EL (cell line): Measurements from ENCODE around the gene STRA8.
A peak's percentile ranks its signal among the peaks of the same experiment; 100 is the strongest.
"Not testable (repeated sequence)": the region's sequence is repeated elsewhere in the genome, so short reads cannot be mapped to it uniquely, and the experiment has no call there.

Source experiments
- DNase-seq: peaks from one replicate; pipeline ENCODE4 v3.0.0-alpha.2; 2016

Gene STRA8

GRCh38 chr7:135205850-135206249, 27.8 kb upstream of the STRA8 start:
- DNase-seq: no peak

GRCh38 chr7:135206941-135207391, 26.7 kb upstream of the STRA8 start:
- DNase-seq: no peak

- no peak for DNase-seq
These were observed 26.1 kb upstream of the STRA8 start for GRCh38 chr7:135207406-135208101.

- no peak for DNase-seq
These were observed 25.4 kb upstream of the STRA8 start for GRCh38 chr7:135208102-135208793.

- no peak for DNase-seq
These were observed 24.3 kb upstream of the STRA8 start for GRCh38 chr7:135209225-135209834.

GRCh38 chr7:135210888-135211178, 22.8 kb upstream of the STRA8 start:
- DNase-seq: no peak

GRCh38 chr7:135211179-135211945, 22.3 kb upstream of the STRA8 start, which contains the start of gene WDR91:
WDR91 (minus strand) TSS chr7:135211526; CDS start chr7:135211502, 24 bp downstream.
- DNase-seq: peak; percentile 92

- DNase-seq: peak; percentile 43
These were observed 21.5 kb upstream of the STRA8 start for GRCh38 chr7:135211946-135212685.

GRCh38 chr7:135213831-135214230, 19.8 kb upstream of the STRA8 start:
- no peak for DNase-seq

GRCh38 chr7:135215180-135215579, 18.5 kb upstream of the STRA8 start:
- DNase-seq: no peak

GRCh38 chr7:135215698-135216097, 17.9 kb upstream of the STRA8 start:
- DNase-seq: no peak

- no peak for DNase-seq
These were observed 15.8 kb upstream of the STRA8 start for GRCh38 chr7:135217645-135218509.

- DNase-seq: no peak
These were observed 9.6 kb upstream of the STRA8 start for GRCh38 chr7:135224027-135224426.

- no peak for DNase-seq
These were observed 2.0 kb upstream of the STRA8 start for GRCh38 chr7:135231686-135232085.

GRCh38 chr7:135232087-135232486, 1.6 kb upstream of the STRA8 start:
- no peak for DNase-seq

GRCh38 chr7:135232720-135233119, 918 bp upstream of the STRA8 start:
- no peak for DNase-seq

- DNase-seq: not testable (repeated sequence)
These were observed 457 bp downstream of the STRA8 start for GRCh38 chr7:135234095-135234494.

GRCh38 chr7:135234727-135235126, 1.1 kb downstream of the STRA8 start:
- no peak for DNase-seq

GRCh38 chr7:135235841-135236240, 2.2 kb downstream of the STRA8 start:
- DNase-seq: no peak

GRCh38 chr7:135236727-135237126, 3.1 kb downstream of the STRA8 start:
- DNase-seq: no peak

GRCh38 chr7:135238112-135238744, 4.6 kb downstream of the STRA8 start:
- no peak for DNase-seq
